H1 (cell line): ENCODE results near the gene UBE3B.

Experiments
- CREB1 ChIP-seq: IDR thresholded peaks from 2 replicates; pipeline ENCODE4 v1.6.1; 2012; ENCODE audit warnings: inconsistent platforms
- CTCF ChIP-seq, 3 experiments: IDR thresholded peaks; 1 replicate in 2 of 3; 2 replicates in 1 of 3; pipeline versions ENCODE4 v1.5.1 to v1.6.1; 2011; ENCODE audit warnings: low read length in 3 of 3, mild to moderate bottlenecking in 3 of 3, inconsistent platforms in 2 of 3, low read depth in 1 of 3, moderate library complexity in 1 of 3; ENCODE audit not compliant: insufficient read depth in 1 of 3; ENCODE audit errors: control extremely low read depth in 1 of 3
- EP300 ChIP-seq, 2 experiments: IDR thresholded peaks; 1 replicate in 1 of 2; 2 replicates in 1 of 2; pipeline ENCODE4 v1.6.1; 2011 to 2012; ENCODE audit warnings: low read depth in 2 of 2, low read length in 2 of 2, mild to moderate bottlenecking in 2 of 2, borderline replicate concordance in 1 of 2, inconsistent platforms in 1 of 2, moderate library complexity in 1 of 2
- MAX ChIP-seq: IDR thresholded peaks from 2 replicates; pipeline ENCODE4 v1.6.1; 2012; ENCODE audit warnings: inconsistent platforms
- POLR2A ChIP-seq, 2 experiments: IDR thresholded peaks; 1 replicate in 1 of 2; 2 replicates in 1 of 2; pipeline ENCODE4 v1.6.1; 2011; ENCODE audit warnings: low read depth in 2 of 2, low read length in 2 of 2, mild to moderate bottlenecking in 2 of 2; ENCODE audit errors: control extremely low read depth in 1 of 2
- TAF1 ChIP-seq: IDR thresholded peaks from 2 replicates; pipeline ENCODE4 v1.6.1; 2011; ENCODE audit warnings: mild to moderate bottlenecking, low read depth, low read length
- TCF12 ChIP-seq: IDR thresholded peaks from 2 replicates; pipeline ENCODE4 v1.6.1; 2011; ENCODE audit warnings: low read depth, mild to moderate bottlenecking, low read length

- TF ChIP-seq TCF12 = no peak
- TF ChIP-seq CREB1 = no peak
- no peak for TF ChIP-seq MAX
- TF ChIP-seq POLR2A (IDR thresholded peaks at IDR 0.05; ENCODE audit: control extremely low read depth in 1 of 2, low read depth in 2 of 2, low read length in 2 of 2) = no peak
- no peak for TF ChIP-seq CTCF (IDR thresholded peaks at IDR 0.05; ENCODE audit: control extremely low read depth in 1 of 3, insufficient read depth in 1 of 3, low read depth in 1 of 3, low read length in 3 of 3)
- no peak for TF ChIP-seq TAF1
- TF ChIP-seq EP300 (IDR thresholded peaks at IDR 0.05; ENCODE audit: borderline replicate concordance in 1 of 2, low read depth in 2 of 2, low read length in 2 of 2) = no peak
These were observed 4.4 kb downstream of the UBE3B start for GRCh38 chr12:109481863-109482262.
